Measurements from ENCODE around the gene MBD3L4.
"Not testable (repeated sequence)": the region's sequence is repeated elsewhere in the genome, so short reads cannot be mapped to it uniquely, and the experiment has no call there.

Gene MBD3L4

GRCh38 chr19:7059977-7060376 lies 20.0 kb upstream of the MBD3L4 start:
- H3K27ac Mint-ChIP-seq; H3K4me3 Mint-ChIP-seq; H3K4me1 Mint-ChIP-seq (ENCODE audit: low read depth); H3K27me3 Mint-ChIP-seq; H3K9me3 Mint-ChIP-seq (ENCODE audit: low read depth); H3K36me3 Mint-ChIP-seq: not testable (repeated sequence)

DNA sequence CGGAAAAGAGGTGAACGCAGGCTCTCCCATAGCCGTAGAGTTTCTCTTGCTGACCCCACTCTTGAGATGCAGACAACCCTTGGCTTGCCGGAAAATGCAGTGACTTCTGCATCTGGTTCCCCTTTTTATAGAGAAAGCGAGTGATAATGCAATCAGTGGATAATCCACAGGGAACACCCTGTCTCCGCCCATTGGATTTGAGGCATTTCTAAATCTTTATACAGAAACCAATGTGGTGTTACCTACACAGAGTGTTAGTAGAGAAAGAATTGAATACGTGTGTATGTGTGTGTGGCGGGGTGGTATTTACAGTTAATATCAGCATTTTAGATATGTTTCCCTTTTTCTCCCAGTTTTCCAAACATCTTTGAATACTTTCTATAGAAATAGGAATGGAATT lies 18.6 kb upstream of the MBD3L4 start, which contains the start of gene MBD3L3:
TSS of gene MBD3L3 (minus strand) at position 101 of the 400 bp plus-strand sequence. CDS start at position 30, 71 bp downstream.
- not testable (repeated sequence) for H3K4me1 Mint-ChIP-seq (ENCODE audit: low read depth); H3K4me3 Mint-ChIP-seq; H3K36me3 Mint-ChIP-seq; H3K27me3 Mint-ChIP-seq; H3K27ac Mint-ChIP-seq; H3K9me3 Mint-ChIP-seq (ENCODE audit: low read depth)

DNA sequence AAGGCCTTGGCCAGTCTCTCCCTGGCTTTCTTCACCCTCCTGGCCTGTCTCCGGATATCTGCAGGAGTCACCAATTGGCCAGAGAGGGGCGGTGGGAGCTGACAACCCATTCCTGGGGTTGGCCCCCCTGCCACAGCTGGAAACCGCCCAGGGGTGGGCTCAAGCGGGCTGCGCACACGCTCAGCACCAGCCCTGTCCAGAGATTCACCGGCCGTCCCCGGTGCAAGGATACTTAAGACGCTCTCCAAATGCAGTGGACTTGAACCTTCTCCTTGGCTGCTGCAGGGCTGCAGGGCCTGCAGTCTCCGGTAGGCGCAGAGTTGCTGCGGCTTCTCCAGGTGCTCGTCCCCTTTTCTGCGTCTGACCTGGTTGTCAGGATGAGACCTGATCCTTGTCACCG lies 16.4 kb upstream of the MBD3L4 start:
- H3K36me3 Mint-ChIP-seq; H3K4me1 Mint-ChIP-seq (ENCODE audit: low read depth); H3K27ac Mint-ChIP-seq; H3K4me3 Mint-ChIP-seq; H3K9me3 Mint-ChIP-seq (ENCODE audit: low read depth); H3K27me3 Mint-ChIP-seq: not testable (repeated sequence)

DNA sequence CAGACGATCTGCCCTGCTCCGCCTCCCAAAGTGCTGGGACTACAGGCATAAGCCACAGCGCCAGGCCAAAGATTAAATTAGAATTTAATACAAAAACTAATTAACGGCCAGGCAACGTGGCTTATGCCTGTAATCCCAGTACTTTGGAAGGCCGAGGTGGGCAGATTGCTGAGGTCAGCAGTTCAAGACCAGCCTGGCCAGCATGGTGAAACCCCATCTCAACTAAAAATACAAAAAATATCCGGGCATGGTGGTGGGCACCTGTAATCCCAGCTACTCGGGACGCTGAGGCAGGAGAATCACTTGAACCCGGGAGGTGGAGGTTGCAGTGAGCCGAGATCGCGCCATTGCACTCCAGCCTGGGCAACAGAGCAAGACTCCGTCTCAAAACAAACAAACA lies 15.7 kb upstream of the MBD3L4 start:
- H3K27ac Mint-ChIP-seq; H3K27me3 Mint-ChIP-seq; H3K9me3 Mint-ChIP-seq (ENCODE audit: low read depth); H3K4me3 Mint-ChIP-seq; H3K4me1 Mint-ChIP-seq (ENCODE audit: low read depth); H3K36me3 Mint-ChIP-seq: not testable (repeated sequence)

DNA sequence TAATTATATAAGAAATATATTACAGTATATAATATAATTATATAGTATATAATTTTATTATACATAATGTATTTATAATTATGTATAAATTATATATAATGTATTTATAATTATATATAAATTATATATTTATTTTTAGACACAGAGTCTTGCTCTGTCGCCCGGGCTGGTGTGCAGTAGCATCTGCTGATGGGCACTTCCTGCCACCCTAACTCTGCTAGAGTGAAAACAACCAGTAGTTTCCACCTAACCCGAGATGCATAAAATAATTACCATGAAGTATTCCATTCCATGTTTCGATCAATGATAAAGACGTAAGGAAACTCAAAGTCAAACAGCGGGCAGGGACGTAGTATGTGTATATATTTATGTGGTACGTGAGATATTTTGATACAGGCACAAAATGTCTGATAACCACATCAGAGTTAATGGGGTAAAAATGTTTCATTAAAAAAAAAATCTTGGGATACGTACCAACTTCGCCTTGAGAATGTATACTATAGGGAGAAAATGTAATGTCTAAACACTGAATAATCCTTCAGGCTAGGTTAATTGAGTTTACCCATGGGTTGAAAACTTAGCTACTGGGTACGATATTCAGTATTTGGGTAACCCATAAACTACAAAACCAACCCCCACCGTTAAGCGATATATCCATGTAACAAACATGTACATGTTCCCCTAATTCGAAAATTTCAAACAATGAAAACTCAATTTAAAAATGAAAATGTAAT lies 14.8 kb upstream of the MBD3L4 start:
- not testable (repeated sequence) for H3K27me3 Mint-ChIP-seq; H3K4me3 Mint-ChIP-seq; H3K27ac Mint-ChIP-seq; H3K36me3 Mint-ChIP-seq; H3K4me1 Mint-ChIP-seq (ENCODE audit: low read depth); H3K9me3 Mint-ChIP-seq (ENCODE audit: low read depth)

- not testable (repeated sequence) for H3K36me3 Mint-ChIP-seq; H3K4me1 Mint-ChIP-seq (ENCODE audit: low read depth); H3K27me3 Mint-ChIP-seq; H3K4me3 Mint-ChIP-seq; H3K27ac Mint-ChIP-seq; H3K9me3 Mint-ChIP-seq (ENCODE audit: low read depth)
Measured at GRCh38 chr19:7052896-7053295, 12.9 kb upstream of the MBD3L4 start.

- not testable (repeated sequence) for H3K27me3 Mint-ChIP-seq; H3K4me1 Mint-ChIP-seq (ENCODE audit: low read depth); H3K9me3 Mint-ChIP-seq (ENCODE audit: low read depth); H3K27ac Mint-ChIP-seq; H3K36me3 Mint-ChIP-seq; H3K4me3 Mint-ChIP-seq
Measured at GRCh38 chr19:7051421-7051820, 11.4 kb upstream of the MBD3L4 start.

DNA sequence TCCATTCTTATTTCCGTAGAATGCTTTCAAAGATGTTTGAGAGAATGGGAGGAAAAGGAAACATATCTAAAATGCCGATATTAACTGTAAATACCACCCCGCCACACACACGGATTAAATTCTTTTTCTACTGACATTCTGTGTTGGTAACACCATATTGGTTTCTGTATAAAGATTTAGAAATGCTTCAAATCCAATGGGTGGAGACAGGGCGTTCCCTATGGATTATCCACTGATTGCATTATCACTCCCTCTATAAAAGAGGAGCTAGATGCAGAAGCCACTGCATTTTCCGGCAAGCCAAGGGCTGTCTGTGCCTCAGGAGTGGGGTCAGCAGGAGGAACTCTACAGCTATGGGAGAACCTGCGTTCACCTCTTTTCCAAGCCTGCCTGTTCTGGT lies 9.0 kb upstream of the MBD3L4 start, which contains the start of gene MBD3L2:
TSS of gene MBD3L2 (plus strand) at position 301 of the 400 bp plus-strand sequence. CDS start at position 354, 53 bp downstream.
- not testable (repeated sequence) for H3K36me3 Mint-ChIP-seq; H3K27ac Mint-ChIP-seq; H3K9me3 Mint-ChIP-seq (ENCODE audit: low read depth); H3K4me3 Mint-ChIP-seq; H3K27me3 Mint-ChIP-seq; H3K4me1 Mint-ChIP-seq (ENCODE audit: low read depth)

DNA sequence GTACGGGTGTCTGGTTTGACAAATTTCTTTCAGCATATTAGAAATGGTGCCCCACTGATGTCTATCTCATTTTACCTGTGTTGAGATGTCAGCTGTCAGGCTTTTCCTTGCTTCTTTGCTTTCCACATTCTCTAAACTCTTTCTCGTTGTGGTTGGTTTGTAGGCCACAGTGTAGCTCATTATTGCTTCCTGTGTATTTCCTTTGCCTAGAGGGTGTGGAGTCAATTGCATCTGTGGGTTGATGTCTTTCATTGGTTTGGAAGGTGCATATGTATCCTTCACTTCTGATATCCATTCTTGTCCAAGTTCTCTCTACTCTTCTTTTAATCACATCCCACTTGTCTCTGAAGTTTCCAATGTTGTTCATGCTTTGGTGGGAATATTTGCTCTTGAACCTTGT lies 1.6 kb upstream of the MBD3L4 start:
- H3K27me3 Mint-ChIP-seq; H3K27ac Mint-ChIP-seq; H3K4me3 Mint-ChIP-seq; H3K36me3 Mint-ChIP-seq; H3K4me1 Mint-ChIP-seq (ENCODE audit: low read depth); H3K9me3 Mint-ChIP-seq (ENCODE audit: low read depth): not testable (repeated sequence)

DNA sequence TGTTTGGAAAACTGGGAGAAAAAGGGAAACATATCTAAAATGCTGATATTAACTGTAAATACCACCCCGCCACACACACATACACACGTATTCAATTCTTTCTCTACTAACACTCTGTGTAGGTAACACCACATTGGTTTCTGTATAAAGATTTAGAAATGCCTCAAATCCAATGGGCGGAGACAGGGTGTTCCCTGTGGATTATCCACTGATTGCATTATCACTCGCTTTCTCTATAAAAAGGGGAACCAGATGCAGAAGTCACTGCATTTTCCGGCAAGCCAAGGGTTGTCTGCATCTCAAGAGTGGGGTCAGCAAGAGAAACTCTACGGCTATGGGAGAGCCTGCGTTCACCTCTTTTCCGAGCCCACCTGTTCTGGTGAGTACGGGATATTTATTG lies 9.7 kb downstream of the MBD3L4 start, which contains the start of gene MBD3L5:
TSS of gene MBD3L5 (plus strand) at position 301 of the 400 bp plus-strand sequence. CDS start at position 335, 34 bp downstream.
- not testable (repeated sequence) for H3K36me3 Mint-ChIP-seq; H3K4me3 Mint-ChIP-seq; H3K4me1 Mint-ChIP-seq (ENCODE audit: low read depth); H3K9me3 Mint-ChIP-seq (ENCODE audit: low read depth); H3K27ac Mint-ChIP-seq; H3K27me3 Mint-ChIP-seq

DNA sequence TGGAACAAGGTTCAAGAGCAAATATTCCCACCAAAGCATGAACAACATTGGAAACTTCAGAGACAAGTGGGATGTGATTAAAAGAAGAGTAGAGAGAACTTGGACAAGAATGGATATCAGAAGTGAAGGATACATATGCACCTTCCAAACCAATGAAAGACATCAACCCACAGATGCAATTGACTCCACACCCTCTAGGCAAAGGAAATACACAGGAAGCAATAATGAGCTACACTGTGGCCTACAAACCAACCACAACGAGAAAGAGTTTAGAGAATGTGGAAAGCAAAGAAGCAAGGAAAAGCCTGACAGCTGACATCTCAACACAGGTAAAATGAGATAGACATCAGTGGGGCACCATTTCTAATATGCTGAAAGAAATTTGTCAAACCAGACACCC lies 11.2 kb downstream of the MBD3L4 start:
- H3K9me3 Mint-ChIP-seq (ENCODE audit: low read depth); H3K4me1 Mint-ChIP-seq (ENCODE audit: low read depth); H3K4me3 Mint-ChIP-seq; H3K27ac Mint-ChIP-seq; H3K36me3 Mint-ChIP-seq; H3K27me3 Mint-ChIP-seq: not testable (repeated sequence)

GRCh38 chr19:7021331-7021730 lies 18.6 kb downstream of the MBD3L4 start, which contains the start of gene MBD3L2B:
Gene MBD3L2B (minus strand): TSS chr19:7021431. CDS start chr19:7021397, 34 bp downstream.
- H3K27ac Mint-ChIP-seq; H3K27me3 Mint-ChIP-seq; H3K36me3 Mint-ChIP-seq; H3K9me3 Mint-ChIP-seq (ENCODE audit: low read depth); H3K4me1 Mint-ChIP-seq (ENCODE audit: low read depth); H3K4me3 Mint-ChIP-seq: not testable (repeated sequence)

GRCh38 chr19:7018828-7019227 lies 21.2 kb downstream of the MBD3L4 start:
- H3K4me3 Mint-ChIP-seq: no peak overlapping the region
- H3K27ac Mint-ChIP-seq: no peak overlapping the region
- no peaks in the 10 kb centered on the region for H3K9me3 Mint-ChIP-seq (ENCODE audit: low read depth)
- peaks cover 5% of the 10 kb centered on the region for H3K4me1 Mint-ChIP-seq (ENCODE audit: low read depth)
- H3K27me3 Mint-ChIP-seq: no peaks in the 10 kb centered on the region
- peaks cover 1% of the 10 kb centered on the region for H3K36me3 Mint-ChIP-seq

GRCh38 chr19:7013678-7014077 lies 26.3 kb downstream of the MBD3L4 start:
- peaks cover 35% of the 10 kb centered on the region for H3K4me1 Mint-ChIP-seq (ENCODE audit: low read depth)
- peaks cover 5% of the 10 kb centered on the region for H3K36me3 Mint-ChIP-seq
- H3K4me3 Mint-ChIP-seq: peak overlapping the region; percentile 32
- H3K27ac Mint-ChIP-seq: peak overlapping the region; percentile 70
- H3K9me3 Mint-ChIP-seq (ENCODE audit: low read depth): no peaks in the 10 kb centered on the region
- no peaks in the 10 kb centered on the region for H3K27me3 Mint-ChIP-seq

- H3K4me3 Mint-ChIP-seq: peak overlapping the region; percentile 69
- peak overlapping the region; percentile 85 for H3K27ac Mint-ChIP-seq
- H3K4me1 Mint-ChIP-seq (ENCODE audit: low read depth): peaks cover 55% of the 10 kb centered on the region
- peaks cover 5% of the 10 kb centered on the region for H3K36me3 Mint-ChIP-seq
- H3K9me3 Mint-ChIP-seq (ENCODE audit: low read depth): no peaks in the 10 kb centered on the region
- no peaks in the 10 kb centered on the region for H3K27me3 Mint-ChIP-seq
Measured at GRCh38 chr19:7010722-7011593, 29.0 kb downstream of the MBD3L4 start.
